ENCODE data around the gene SRGAP2. TPM values are rescaled to one million over a fixed set of nuclear protein-coding genes. Genes with fewer than 3 reads are reported as not detected.
"Not testable (repeated sequence)": the region's sequence is repeated elsewhere in the genome, so short reads cannot be mapped to it uniquely, and the experiment has no call there.

SRGAP2 gene
- polyA plus RNA-seq (18.5 and 31.2 TPM in 2 replicates), polyA minus RNA-seq (80.6 and 104 TPM in 2 replicates)

DNA sequence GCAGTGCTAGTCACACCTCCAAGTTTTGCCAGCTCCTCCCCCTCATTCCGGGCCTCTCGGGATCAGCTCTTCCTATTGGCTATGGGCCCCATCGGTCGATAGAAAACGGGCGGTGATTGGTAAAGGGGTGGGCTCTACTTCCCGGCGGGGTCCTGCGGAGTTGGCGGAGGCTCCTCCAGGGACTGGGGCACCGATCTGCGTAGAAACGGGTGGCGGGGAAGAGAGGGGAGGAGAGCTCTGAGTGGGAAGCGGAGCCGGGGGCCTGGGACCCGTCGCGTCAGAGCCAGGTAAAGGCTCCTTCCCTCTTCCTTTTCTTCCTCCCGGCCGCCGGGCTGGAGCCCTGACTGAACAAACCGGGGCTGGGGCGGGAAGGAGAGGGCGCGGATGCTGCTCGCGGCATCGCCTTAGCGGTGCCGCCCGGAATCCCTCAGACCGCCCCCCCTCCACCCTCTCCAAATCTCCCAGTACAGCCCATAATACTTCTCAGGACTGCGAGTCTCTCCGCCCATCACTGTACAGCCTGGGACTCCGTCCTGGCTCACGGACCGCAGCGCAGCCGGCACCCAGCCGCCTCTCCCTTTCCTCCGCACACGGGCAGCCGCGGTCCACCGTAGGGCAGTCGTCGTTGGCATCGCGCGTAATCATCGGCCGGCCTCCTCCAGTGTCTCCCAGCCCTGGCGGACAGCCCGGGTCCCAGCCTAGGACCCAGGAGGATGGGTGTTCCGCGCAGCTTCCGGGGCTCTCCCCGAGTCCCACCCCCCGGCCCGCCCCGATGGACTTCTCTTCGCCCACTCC is at the start of gene SRGAP2:
SRGAP2 (plus strand) TSS at position 178 of the 795 bp plus-strand sequence. CDS start 2,430 bp downstream, outside the sequence.
- not testable (repeated sequence) for H3K4me2 ChIP-seq (ENCODE audit: low read length)
- Histone ChIP-seq H3K4me3 (ENCODE audit: low read length) (peak within 1 kb of the TSS; percentile 58), H3K9ac (ENCODE audit: low read length) (peak within 1 kb of the TSS; percentile 54)

DNA sequence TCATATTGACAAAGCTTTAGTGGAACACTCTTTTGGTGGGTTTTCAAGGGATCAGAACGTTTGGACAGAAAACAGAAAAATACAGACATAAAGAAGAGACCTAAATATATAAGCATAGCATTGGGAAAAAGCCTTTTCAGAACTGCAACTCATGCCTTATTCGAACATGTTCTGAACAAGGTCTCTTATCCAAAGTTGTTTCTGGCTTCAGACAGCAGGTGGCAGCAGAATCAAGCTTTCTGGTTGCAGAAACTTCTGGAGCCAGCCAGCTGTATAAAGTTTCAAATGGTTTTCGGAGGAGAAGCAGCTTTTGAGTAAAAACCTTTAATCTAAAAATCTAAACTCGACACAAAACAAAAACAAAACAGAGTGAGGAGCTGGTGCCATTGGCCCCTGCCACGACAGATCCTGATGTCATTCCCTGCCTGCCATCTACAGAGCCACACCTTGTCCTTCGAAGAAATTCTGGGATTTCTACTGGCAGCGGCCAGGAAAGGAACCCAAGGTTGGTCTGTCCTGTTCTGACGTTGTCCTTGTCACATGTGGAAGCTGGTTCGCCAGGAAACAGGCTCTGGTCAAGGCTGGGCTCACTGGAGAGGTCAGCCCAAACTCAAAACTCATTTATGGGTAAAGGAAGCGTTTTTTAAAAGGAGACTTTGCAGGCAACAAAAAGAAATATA is 35.9 kb upstream of the SRGAP2 start:
- H3K9me3 ChIP-seq (ENCODE audit: low read length); H3K79me2 ChIP-seq (replicated peaks; ENCODE audit: insufficient read depth, low read length); H4K20me1 ChIP-seq (ENCODE audit: insufficient read depth); H3K27me3 ChIP-seq (ENCODE audit: insufficient read depth, low read depth, low read length); H3K27ac ChIP-seq (ENCODE audit: low read length); H3K9me2 ChIP-seq (ENCODE audit: insufficient read depth, low read length); H2AFZ ChIP-seq (ENCODE audit: low read depth, low read length); H3K9ac ChIP-seq (ENCODE audit: low read length); H3F3A ChIP-seq (ENCODE audit: insufficient read depth, low read length, poor library complexity, severe bottlenecking); H3K4me2 ChIP-seq (ENCODE audit: low read length); H3K36me3 ChIP-seq (ENCODE audit: insufficient read depth, low read length); H3K4me3 ChIP-seq (ENCODE audit: low read length): not testable (repeated sequence)

More for the DNA sequence above, at the start of gene SRGAP2:
- not testable (repeated sequence) for H2AFZ ChIP-seq (ENCODE audit: low read depth, low read length); H3F3A ChIP-seq (ENCODE audit: insufficient read depth, low read length, poor library complexity, severe bottlenecking); H3K9me3 ChIP-seq (ENCODE audit: low read length); H4K20me1 ChIP-seq (ENCODE audit: insufficient read depth); H3K36me3 ChIP-seq (ENCODE audit: insufficient read depth, low read length); H3K79me2 ChIP-seq (replicated peaks; ENCODE audit: insufficient read depth, low read length); H3K27me3 ChIP-seq (ENCODE audit: insufficient read depth, low read depth, low read length); H3K9me2 ChIP-seq (ENCODE audit: insufficient read depth, low read length)
- H3K27ac ChIP-seq (ENCODE audit: low read length), result peak within 1 kb of the TSS; percentile 60
- peak; percentile 28 for TF ChIP-seq POLR2AphosphoS5 (IDR thresholded peaks at IDR 0.05)

DNA sequence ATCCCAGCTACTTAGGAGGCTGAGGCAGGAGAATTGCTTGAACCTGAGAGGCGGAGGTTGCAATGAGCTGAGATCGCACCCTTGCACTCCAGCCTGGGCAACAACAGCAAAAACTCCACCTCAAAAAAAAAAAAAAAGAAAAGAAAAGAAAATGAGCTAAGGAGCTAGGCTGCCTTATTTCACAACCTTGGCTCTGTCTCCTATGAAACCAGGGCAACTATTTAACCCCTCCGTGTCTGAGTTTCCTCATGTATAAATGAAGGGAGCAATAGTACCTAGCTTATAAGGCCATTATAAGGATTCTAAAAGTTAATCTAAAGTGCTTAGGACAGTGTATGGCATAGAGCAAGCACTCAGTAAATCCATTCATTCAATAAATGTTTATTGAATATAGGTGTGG is 33.5 kb upstream of the SRGAP2 start:
- H3K27me3 ChIP-seq (ENCODE audit: insufficient read depth, low read depth, low read length); H3K79me2 ChIP-seq (replicated peaks; ENCODE audit: insufficient read depth, low read length); H3K4me2 ChIP-seq (ENCODE audit: low read length): not testable (repeated sequence)

DNA sequence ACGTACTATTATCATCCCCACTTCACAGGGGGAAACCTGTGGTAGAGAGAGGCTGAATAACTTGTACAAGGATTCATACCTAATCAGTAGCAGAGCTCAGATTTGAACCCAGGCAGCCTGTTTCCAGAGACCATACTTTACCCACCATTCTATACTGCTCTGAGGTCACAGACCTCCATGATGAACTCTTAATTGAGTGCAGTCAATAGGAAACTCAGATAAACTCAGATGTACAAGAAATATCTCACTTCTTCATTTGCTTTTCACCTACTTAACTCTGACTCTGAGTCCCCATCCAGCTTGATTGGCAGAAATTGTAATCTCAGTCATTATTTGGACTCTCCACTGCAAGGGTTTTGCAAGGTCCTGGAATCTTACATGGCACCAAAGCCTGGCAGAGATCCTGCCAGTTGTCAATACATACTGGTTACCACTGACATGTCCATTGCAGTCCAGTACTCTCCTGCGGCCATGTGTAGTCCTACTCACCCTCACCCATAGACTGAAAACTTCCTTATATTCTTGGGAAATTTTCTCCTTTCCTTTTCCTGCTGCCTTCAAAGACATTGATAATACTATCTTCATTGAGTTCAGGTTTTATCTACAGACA is 30.1 kb upstream of the SRGAP2 start:
- H2AFZ ChIP-seq (ENCODE audit: low read depth, low read length); H3F3A ChIP-seq (ENCODE audit: insufficient read depth, low read length, poor library complexity, severe bottlenecking); H3K4me2 ChIP-seq (ENCODE audit: low read length); H3K9ac ChIP-seq (ENCODE audit: low read length); H3K9me3 ChIP-seq (ENCODE audit: low read length); H4K20me1 ChIP-seq (ENCODE audit: insufficient read depth); H3K4me3 ChIP-seq (ENCODE audit: low read length); H3K36me3 ChIP-seq (ENCODE audit: insufficient read depth, low read length); H3K79me2 ChIP-seq (replicated peaks; ENCODE audit: insufficient read depth, low read length); H3K27ac ChIP-seq (ENCODE audit: low read length); H3K9me2 ChIP-seq (ENCODE audit: insufficient read depth, low read length); H3K27me3 ChIP-seq (ENCODE audit: insufficient read depth, low read depth, low read length): not testable (repeated sequence)

More for the DNA sequence above, 33.5 kb upstream of the SRGAP2 start:
- not testable (repeated sequence) for H3K4me3 ChIP-seq (ENCODE audit: low read length); H3K9me3 ChIP-seq (ENCODE audit: low read length); H2AFZ ChIP-seq (ENCODE audit: low read depth, low read length); H3K9ac ChIP-seq (ENCODE audit: low read length); H3K9me2 ChIP-seq (ENCODE audit: insufficient read depth, low read length); H3K27ac ChIP-seq (ENCODE audit: low read length); H3K36me3 ChIP-seq (ENCODE audit: insufficient read depth, low read length); H3F3A ChIP-seq (ENCODE audit: insufficient read depth, low read length, poor library complexity, severe bottlenecking); H4K20me1 ChIP-seq (ENCODE audit: insufficient read depth)

DNA sequence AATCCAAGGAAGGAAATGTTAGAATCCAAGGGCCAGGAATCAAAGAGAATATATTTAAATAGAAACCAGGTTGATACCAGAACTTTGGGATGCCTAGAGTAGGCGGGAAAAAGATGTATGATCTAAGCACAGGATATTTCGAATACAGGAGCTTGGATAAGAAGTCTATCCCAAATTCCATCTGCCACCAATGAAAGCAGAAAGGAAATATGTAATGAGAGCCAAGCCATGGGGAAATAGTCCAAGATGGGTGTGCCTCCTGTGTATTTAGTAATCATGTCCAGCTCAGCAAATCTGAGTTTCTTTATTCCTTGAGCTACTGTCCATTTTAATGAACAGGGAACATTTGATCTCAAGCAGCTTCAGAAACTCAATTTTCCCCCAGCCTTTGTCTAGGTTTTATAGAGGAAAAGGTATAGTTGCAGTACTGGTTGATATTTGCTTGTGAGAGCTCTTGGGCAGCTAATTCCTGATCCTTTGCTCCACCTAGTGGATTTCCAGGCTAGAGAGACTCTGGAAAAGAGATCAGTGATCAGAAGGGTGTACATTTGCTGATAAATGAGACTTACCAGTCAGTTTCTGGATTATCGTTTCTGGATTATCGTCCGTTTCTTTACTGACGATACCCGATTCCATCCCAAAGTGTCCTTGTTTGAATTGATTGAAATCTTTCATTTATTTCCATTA is 29.0 kb upstream of the SRGAP2 start:
- H3K27me3 ChIP-seq (ENCODE audit: insufficient read depth, low read depth, low read length); H3K36me3 ChIP-seq (ENCODE audit: insufficient read depth, low read length); H3K9me2 ChIP-seq (ENCODE audit: insufficient read depth, low read length); H3K9me3 ChIP-seq (ENCODE audit: low read length); H4K20me1 ChIP-seq (ENCODE audit: insufficient read depth); H3K9ac ChIP-seq (ENCODE audit: low read length); H3K4me3 ChIP-seq (ENCODE audit: low read length); H3K27ac ChIP-seq (ENCODE audit: low read length); H3F3A ChIP-seq (ENCODE audit: insufficient read depth, low read length, poor library complexity, severe bottlenecking); H3K4me2 ChIP-seq (ENCODE audit: low read length); H2AFZ ChIP-seq (ENCODE audit: low read depth, low read length); H3K79me2 ChIP-seq (replicated peaks; ENCODE audit: insufficient read depth, low read length): not testable (repeated sequence)
- peak; percentile 40 for TF ChIP-seq SMC3 (conservative IDR thresholded peaks at IDR 0.05; ENCODE audit: poor library complexity)
- TF ChIP-seq, protein P1, sequence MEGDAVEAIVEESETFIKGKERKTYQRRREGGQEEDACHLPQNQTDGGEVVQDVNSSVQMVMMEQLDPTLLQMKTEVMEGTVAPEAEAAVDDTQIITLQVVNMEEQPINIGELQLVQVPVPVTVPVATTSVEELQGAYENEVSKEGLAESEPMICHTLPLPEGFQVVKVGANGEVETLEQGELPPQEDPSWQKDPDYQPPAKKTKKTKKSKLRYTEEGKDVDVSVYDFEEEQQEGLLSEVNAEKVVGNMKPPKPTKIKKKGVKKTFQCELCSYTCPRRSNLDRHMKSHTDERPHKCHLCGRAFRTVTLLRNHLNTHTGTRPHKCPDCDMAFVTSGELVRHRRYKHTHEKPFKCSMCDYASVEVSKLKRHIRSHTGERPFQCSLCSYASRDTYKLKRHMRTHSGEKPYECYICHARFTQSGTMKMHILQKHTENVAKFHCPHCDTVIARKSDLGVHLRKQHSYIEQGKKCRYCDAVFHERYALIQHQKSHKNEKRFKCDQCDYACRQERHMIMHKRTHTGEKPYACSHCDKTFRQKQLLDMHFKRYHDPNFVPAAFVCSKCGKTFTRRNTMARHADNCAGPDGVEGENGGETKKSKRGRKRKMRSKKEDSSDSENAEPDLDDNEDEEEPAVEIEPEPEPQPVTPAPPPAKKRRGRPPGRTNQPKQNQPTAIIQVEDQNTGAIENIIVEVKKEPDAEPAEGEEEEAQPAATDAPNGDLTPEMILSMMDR (IDR thresholded peaks at IDR 0.05; ENCODE audit: poor library complexity, severe bottlenecking), result peak; percentile 62

DNA sequence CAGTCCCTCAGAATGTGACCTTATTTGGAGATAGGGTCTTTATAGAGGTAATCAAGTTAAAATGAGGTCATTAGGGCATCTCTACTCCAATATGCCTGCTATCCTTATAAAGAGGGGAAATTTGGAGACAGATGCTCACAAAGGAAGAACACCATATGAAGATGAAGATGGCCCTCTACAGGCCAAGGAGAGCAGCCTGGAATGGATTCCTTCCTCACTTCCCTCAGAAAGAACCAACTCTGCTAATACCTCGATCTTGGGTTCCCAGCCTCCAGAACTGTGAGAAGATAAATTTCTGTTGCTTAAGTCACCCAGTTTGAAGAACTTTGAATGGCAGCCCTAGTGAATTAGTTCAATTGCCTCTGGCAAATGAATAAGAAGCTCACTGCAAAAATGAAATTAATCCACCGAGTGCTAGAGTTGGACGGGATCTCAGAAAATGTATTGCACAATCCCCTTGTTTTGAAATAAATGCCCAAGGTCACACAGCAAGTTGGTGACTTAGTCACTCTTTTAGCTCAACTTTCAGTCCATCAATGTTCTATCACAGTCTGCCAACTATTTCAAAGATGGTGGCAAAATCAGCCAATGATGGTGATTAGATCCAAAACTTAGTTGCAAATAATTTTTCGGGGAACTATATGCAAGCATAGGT is 27.8 kb upstream of the SRGAP2 start:
- H2AFZ ChIP-seq (ENCODE audit: low read depth, low read length); H3K9ac ChIP-seq (ENCODE audit: low read length); H3K27me3 ChIP-seq (ENCODE audit: insufficient read depth, low read depth, low read length); H3F3A ChIP-seq (ENCODE audit: insufficient read depth, low read length, poor library complexity, severe bottlenecking); H3K9me3 ChIP-seq (ENCODE audit: low read length); H3K79me2 ChIP-seq (replicated peaks; ENCODE audit: insufficient read depth, low read length); H3K4me3 ChIP-seq (ENCODE audit: low read length); H4K20me1 ChIP-seq (ENCODE audit: insufficient read depth); H3K36me3 ChIP-seq (ENCODE audit: insufficient read depth, low read length); H3K4me2 ChIP-seq (ENCODE audit: low read length); H3K9me2 ChIP-seq (ENCODE audit: insufficient read depth, low read length); H3K27ac ChIP-seq (ENCODE audit: low read length): not testable (repeated sequence)
